DOHH2 (cell line): ENCODE results near the gene FOXO6.

ENCODE experiments used
- EZH2phosphoT487 ChIP-seq: fragments of 200-600 bp; sonication (generic); IDR thresholded peaks from 2 replicates; pipeline ENCODE4 v1.6.1; 2017; ENCODE audit warnings: borderline replicate concordance, mild to moderate bottlenecking, antibody characterized with exemption, low read length, moderate library complexity, mixed read lengths
- TF ChIP-seq, protein P1 (sequence below): fragments of 200-600 bp; sonication (generic); IDR thresholded peaks from one replicate; pipeline ENCODE4 v1.5.1; 2014; ENCODE audit warnings: antibody characterized with exemption, mild to moderate bottlenecking, low read depth, low read length; ENCODE audit not compliant: poor library complexity, severe bottlenecking

DNA sequence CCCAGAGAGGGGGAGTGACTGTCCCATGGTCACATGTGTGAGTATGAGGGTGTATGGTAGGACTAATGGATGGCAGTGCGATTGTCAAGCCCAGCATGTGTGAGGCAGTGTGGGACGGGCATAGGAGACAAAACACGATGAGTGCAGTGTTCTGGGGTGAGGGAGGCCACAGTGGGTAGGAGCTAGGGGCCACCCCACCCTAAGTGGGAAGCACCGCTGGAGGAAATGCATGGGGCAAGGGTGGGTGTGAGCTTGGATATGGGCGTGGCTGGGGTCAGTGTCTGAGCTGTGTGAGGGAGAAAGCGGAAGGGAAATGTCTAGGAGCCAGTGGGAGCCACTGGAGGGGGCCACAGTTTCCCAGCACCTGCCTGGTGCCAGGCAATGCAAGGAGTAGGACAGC is 56.5 kb downstream of the FOXO6 start:
- no peak for TF ChIP-seq EZH2phosphoT487
- TF ChIP-seq, protein P1, sequence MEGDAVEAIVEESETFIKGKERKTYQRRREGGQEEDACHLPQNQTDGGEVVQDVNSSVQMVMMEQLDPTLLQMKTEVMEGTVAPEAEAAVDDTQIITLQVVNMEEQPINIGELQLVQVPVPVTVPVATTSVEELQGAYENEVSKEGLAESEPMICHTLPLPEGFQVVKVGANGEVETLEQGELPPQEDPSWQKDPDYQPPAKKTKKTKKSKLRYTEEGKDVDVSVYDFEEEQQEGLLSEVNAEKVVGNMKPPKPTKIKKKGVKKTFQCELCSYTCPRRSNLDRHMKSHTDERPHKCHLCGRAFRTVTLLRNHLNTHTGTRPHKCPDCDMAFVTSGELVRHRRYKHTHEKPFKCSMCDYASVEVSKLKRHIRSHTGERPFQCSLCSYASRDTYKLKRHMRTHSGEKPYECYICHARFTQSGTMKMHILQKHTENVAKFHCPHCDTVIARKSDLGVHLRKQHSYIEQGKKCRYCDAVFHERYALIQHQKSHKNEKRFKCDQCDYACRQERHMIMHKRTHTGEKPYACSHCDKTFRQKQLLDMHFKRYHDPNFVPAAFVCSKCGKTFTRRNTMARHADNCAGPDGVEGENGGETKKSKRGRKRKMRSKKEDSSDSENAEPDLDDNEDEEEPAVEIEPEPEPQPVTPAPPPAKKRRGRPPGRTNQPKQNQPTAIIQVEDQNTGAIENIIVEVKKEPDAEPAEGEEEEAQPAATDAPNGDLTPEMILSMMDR = no peak
